Measurements from ENCODE around the gene NGFR.
A peak's percentile ranks its signal among the peaks of the same experiment; 100 is the strongest.

NGFR gene, protein sequence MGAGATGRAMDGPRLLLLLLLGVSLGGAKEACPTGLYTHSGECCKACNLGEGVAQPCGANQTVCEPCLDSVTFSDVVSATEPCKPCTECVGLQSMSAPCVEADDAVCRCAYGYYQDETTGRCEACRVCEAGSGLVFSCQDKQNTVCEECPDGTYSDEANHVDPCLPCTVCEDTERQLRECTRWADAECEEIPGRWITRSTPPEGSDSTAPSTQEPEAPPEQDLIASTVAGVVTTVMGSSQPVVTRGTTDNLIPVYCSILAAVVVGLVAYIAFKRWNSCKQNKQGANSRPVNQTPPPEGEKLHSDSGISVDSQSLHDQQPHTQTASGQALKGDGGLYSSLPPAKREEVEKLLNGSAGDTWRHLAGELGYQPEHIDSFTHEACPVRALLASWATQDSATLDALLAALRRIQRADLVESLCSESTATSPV

DNA sequence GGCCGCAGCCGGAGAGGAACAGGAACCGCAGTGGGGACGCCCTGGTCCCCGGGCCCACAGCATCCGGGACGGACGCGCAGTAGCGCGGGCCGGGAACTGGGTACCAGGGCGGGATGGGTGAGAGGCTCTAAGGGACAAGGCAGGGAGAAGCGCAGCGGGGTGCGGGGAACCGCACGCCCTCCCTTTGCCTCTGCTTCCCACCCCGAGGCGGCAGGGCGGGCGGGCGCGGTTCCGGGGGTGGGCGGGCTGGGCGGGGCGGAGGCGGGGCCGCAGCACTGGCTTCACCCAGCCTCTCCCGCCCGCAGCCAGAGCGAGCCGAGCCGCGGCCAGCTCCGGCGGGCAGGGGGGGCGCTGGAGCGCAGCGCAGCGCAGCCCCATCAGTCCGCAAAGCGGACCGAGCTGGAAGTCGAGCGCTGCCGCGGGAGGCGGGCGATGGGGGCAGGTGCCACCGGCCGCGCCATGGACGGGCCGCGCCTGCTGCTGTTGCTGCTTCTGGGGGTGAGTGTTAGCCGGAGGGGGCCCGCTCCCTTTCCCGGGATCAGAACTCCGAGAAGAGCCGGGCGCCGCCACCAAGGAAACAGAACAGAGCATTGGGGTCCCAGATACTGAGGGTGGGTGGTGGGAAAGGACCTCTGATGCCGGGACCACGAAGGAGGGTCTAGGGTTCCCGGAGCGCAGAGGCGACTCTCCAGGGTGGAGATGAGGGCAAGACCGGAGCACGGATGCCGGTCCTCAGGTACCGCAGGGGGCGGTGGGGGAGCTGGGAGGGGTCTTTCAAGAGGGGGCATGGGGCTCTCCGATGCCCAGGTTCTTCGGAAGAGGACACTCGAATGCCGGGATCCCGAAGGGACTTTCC lies at the start of gene NGFR:
Gene NGFR, plus strand, starts transcription at position 308 of the 856 bp plus-strand sequence. Its CDS starts 125 bp downstream, at position 433.
- DNase-seq, result peak; percentile 38

DNA sequence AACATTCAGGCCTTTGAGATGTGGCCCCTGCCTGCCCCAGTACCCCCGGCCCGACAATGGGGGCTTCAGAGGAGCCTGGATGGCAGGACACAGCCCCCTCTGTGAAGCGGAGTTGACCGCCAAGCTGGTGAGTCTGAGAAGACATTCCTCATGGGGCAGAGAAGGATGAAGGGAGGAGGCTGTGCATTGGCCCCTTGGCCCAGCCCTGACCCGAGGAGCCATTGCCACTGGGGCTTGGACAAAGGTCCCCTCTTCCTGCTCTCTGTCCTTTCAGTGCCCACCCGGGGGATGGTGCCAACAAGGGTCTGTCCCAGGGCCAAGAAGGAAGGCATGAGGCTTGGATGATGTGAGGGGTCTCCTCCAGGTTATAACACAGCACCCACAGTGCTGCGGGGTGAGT lies 49.5 kb upstream of the NGFR start:
- DNase-seq, result no peak

DNA sequence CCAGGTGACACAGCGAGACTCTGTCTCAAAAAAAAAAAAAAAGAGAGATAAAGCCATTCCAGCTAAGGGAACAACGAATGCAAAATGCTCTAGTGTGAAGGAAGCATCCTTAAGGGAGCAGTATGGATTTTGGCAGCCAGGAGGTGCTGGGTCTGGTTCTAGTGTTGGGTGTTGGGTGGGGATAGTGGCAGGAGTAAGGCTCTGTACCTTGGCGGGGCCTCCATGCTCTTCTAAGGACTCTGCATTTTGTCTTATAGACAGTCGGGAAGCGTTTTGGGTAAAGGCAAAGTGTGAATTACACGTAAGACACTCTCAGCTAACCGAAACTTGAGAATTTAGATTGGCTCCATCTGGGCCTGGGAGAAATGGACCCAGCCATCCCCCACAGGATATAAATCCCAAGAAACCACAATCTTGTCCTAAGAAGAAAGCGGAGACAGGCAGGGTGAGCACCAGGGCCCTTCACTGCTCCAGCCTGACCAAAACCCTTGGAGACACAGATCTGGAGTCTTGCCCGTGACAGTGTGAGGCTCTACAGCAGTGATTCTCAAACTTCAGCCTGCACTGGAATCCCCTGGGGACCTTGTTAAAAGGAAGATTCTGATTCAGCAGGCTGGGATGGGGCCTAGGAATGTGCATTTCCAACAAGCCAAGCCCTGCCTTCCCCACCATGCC lies 47.3 kb upstream of the NGFR start:
- no peak for DNase-seq

DNA sequence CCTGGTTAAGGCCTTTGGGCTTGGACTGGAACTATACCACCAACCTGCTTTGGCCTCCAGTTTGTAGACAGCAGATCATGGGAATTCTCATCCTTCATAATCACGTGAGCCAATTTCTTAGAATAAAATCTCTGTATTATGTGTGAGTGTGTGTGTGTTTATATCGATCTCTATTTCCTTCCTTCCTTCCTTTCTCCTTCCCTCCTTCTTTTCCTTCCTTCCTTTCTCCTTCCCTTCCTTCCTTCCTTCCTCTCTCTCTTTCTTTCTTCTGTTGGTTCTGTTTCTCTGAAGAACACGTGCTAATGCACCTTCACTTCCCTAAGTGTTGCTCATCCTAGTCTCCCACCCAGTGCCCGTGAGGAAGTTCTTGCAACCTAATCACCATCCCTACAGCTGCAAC lies 44.9 kb upstream of the NGFR start:
- no peak for DNase-seq

DNA sequence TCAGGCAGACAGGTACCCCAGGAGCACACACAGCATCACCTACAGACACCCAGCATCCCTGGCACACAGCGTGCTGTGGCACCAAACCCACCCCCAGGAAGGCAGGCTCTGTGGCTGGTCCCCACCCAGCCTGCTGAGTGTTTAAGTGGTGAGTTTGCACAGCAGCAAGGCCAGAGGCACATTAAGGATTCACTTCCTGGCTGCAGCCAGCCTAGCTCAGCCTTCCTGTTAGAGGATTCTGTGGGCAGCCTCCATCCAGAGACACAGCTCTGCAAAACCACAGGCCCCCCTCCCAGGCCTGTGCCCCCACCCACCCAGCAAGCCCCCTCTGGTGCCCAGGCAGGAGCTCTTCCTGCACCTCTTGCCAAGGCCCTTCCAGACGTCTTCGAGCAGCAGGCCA lies 44.4 kb upstream of the NGFR start:
- no peak for DNase-seq

DNA sequence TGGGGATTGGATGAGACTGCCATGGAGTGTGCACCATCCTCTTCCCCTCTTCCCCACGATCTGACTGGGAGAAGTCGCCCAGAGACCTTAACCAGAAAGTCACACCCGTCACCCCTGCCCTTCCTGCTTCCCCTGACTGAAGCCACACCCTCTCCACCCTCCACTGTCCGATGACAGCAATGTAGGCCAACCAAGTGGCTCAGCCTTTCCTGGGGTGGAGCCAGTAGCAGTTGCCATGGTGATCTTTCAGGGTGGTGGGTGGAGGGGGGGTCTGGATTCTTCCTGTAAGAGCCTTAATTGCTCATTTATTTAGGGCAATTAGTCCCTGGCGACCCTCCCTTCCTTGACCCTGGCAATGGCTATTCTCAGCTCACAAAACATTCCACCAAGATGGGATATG lies 42.9 kb upstream of the NGFR start:
- no peak for DNase-seq

DNA sequence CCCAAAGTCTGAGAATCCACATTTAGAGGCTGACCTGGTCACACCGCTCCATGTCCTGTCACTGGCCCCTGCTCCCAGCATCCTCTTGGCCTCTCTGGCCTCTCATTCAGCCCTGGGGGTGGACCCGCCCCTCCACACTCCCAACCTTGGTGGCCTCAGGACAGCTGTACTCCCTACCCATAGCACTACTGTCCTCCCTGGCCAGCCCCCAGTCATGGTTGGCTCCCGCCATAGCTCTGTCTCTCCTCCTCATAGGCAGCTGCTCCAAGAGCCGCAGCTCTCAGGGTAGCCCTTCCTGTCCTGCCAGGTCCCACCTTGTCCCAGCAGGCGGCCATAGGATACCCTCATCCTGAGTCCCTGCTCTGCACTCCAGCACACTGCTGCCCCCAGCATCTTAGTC lies 42.4 kb upstream of the NGFR start:
- no peak for DNase-seq

DNA sequence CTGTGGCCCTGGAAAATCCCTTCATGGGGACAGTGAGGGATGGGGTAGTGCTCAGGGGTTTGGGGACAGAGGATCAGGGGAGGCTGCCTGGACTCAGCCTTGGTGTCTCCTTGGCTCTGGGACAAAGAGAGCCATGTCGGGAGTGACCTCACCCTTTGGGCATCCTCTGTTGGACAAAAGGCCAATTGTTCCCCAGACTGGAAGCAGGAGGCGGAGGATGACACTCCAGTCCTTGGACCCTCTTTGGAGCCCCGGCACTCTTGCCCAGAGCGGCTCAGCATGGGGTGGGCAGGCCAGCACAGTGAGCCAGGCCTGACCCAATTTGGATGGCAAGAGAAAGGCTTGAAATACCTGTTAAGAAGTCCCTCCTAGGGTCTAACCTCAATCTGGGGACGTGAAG lies 41.0 kb upstream of the NGFR start:
- DNase-seq, result no peak

DNA sequence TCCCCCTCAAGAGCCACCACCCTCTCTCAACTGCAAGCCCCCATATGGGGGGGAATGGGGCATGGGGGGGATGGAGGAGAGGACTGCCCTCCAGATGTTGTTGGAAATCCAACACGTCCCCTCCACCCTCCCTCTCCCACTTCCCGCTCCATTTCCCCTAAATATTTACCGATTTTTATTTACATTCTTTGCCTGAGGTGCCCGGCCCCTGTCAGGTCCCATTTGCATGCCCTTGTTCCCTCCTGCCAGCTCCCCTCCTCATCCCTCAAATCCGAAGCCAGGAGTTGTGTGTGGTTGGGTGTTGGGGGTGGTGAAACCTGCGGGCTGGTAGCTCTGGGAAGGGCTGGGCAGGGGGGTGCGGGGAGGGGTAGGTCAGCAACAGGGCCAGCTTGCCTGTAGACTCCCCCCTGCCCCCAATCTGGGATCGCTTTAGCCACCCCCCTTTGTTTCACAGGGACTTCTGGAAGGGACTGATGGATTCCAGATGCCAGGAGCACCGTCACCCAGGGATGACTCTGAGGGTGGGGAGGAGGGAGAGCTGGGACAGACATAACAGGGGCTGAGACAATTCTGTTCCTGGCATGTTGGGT lies 39.7 kb upstream of the NGFR start:
- no peak for DNase-seq

DNA sequence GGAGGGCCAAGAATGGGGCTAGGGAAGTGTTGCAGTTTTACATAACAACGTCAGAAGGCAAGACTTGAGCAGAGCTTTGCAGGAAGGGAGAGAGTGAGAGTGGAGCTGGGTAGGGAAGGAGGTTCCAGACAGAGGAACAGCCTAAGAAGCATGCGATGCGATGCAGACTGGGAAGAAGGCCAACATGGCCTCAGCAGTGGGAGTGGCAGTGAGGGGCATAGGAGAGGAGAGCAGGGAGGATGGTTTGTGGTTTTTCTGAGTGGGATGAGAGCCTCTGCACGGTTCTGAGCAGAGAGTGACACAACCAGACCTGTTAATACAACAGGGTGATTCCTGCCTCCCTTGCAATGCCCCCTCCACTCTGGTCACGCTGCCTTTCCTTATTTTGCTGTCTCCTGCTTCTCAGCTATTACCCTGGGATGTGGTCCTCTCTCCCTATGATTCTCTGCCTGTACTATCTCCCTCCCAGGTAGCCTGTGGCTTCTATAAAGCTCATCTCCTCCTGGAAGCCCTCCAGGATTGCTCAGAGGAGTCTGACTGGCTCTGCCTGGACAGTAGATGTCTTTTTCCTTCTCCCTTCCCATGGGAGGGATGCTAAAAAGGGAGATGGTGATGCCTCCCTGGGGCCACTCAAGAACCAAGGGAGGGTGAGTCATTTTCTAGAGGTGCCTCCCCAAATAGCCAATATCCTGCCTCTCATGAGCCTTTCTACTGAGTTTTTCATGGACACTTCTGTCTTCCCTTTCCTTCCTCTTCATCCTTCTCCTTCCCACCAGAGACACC lies 38.7 kb upstream of the NGFR start:
- no peak for DNase-seq

DNA sequence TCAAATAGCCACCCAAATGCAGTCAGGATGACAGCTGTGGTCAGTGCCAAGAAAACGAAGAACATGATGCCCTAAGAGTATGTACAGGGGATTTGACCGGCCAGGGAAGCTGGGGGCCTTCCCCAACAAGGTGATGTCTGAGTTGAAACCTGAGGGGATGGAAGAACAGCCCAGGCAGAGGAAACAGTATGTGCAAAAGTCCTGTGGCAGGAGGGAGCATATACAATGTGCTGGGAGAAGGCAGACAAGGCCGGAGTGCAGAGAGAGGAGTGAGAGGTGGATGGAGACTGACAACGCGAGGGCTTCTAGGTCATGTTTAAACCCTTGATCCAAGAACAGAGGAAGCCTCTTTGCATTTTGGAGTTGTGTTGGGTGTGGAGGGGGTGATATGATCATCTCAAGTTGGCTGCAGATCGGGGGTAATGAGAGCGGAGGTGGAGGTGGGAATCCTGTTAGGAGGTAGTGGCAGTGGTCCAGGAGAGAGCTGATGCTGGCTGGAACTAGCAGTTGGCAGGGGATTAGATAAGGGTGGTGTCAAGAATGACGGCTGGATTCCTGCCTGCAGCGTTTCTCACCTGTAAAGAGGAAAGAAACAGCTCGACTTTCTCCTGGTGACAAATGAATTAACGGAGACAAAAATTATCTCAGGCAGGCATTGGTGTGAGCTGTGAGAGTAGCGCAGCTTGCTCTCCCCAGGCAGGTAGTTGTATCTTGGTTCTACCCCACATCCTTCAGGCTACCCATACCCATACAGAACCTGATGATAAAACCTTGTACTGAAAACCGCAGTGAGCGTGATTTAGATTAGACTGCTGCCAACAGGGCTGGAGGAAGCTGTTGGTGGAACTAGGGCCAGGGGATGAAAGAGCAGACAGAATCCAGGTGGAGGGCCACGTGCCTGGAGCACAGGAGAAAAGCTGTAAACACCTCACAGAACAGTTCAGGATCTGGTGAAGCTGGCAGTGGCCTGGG lies 37.2 kb upstream of the NGFR start:
- no peak for DNase-seq

DNA sequence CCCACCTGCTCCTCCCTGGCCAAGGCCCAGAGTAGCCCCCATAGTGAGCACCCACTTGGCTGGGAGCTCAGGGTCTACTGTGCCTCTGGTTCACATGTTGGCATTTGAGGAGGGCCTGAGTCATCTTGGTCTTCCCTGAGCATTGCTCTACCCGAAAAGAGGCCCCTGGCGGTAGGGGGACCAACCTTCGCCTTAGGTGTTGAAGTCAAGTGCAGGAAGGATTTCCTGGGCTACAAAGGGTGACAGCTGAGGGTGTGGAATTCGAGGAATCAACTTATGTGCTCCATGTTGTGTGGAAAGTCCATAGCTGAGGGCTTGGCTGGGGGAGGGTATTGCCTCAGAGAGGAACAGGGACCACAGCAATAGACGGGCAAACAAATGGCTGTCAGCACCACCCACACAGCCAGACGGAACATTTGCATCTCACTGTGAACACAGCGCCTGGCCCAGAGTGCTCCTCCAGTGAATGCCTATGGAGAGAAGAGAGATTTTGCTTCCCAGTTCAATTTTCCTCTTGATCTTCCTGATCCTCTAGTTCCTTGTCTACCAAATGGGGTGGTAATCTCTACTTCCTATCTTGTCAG lies 35.6 kb upstream of the NGFR start:
- DNase-seq, result no peak

DNA sequence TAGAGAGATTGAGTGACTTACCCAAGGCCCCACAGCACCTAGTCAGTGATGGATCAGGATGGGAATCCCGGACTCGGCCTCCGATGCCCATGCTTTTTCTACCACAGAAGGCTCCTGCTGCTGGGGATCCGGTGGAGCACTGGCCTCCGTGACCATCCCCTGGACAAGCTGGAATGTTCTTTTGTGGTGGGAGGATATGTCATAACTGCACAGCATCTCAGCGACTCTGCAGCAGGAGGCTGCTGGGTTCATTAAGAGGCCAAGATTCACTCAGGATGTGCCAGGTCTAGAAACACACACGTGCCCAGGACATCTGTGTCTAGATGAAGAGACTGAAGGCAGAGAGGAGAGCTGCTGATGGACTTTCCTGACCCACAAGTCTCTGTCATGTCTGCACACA lies 34.7 kb upstream of the NGFR start:
- no peak for DNase-seq

DNA sequence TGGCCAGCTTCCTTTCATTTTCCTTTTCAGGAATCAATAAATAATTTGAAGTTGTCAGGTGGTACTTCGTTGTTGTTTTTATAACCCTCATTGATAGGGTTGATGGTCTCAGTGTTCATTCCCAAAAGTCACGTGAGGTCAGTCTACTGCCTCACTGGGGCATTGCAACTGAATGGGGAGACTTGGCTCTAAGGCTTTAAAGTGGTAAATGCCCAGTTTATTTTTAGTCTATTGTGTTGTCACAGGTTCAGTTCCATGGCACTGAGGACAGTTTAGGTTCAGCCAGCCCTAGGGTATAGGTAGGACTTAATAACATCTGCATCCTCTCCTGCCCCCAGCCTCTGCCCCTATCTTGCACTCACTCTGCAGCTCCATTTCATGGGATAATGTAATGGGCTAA lies 33.5 kb upstream of the NGFR start:
- no peak for DNase-seq

DNA sequence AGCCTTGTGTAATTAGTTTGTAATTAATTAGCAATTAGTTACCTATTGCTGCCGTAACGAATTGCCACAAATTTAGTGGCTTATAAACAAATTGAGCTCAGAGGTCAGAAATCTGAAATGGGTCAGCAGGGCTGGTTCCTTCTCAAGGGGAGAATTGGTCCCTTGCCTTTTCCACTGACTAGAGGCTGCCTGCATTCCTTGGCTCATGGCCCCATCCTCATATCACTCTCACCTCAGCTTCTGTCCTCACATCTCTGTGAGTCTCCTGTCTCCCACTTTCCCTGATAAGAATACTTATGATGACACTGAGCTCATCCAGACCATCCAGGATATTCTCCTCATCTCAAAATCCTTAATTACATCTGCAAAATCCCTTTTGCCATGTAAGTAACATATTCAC lies 31.0 kb upstream of the NGFR start:
- no peak for DNase-seq

DNA sequence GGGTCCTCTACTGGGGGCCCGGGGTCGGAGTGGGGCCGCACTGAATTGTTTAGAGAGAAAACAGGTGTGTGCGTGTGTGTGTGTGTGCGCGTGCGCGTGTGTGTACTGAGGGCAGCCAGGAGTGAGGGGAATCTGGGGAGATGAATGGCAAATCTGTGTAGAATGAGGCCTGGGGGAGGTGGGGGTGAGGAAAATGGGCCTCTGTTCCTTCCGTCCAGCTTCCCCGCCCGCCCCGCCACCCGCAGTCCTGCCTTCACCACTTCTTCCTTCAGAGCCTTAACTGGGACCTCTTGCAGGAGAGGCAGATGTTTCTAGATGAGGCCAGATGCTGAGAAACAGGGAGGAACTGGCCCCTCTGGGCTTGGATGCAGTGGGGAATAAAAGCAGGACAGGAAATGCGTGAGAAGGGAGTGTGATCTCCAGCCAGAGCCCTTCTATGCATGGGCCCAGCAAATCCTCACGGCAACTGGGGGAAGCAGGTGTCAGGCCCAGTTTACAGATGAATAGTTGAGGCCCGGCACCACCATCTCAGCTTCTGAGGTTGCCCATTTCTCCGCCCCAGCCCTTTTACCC lies 29.7 kb upstream of the NGFR start:
- no peak for DNase-seq

DNA sequence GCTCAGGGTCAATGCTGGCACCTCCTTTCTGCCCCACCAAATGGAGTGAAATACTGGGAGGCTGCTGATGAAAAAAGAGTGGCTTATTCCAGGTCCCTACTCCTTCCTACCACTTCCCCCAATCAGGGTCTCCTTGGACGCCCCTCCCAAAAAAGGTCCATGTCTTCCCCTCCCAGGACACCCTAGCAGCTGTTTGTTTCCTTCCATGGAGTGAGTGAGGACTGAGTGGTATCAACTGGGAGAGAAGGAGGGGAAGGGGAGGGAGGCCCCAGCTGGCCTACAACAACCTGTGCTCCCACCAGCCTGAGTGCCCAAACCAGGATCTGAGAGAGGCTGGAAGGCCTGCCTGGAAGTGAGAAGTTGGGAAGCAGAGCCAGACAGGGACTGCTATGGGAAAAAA lies 28.7 kb upstream of the NGFR start:
- no peak for DNase-seq

DNA sequence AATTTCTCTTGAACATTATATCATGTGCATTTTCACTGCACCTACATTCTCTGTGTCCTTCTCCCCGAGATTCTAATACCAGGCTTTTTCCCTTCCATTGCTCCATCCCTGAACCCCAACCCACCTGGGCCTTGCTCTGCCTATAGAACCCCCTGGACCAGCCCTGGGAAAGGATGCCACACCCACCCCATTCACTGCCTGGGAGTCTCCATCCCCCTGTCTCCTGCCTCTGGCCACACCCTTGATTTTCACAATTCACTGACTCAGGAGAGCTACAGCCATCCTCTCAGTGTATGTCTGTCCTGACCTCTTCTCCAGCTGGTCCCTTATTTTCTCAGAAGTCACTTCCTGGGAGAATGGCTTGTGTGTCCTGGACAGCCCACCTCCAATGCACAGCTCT lies 27.9 kb upstream of the NGFR start:
- DNase-seq, result no peak

DNA sequence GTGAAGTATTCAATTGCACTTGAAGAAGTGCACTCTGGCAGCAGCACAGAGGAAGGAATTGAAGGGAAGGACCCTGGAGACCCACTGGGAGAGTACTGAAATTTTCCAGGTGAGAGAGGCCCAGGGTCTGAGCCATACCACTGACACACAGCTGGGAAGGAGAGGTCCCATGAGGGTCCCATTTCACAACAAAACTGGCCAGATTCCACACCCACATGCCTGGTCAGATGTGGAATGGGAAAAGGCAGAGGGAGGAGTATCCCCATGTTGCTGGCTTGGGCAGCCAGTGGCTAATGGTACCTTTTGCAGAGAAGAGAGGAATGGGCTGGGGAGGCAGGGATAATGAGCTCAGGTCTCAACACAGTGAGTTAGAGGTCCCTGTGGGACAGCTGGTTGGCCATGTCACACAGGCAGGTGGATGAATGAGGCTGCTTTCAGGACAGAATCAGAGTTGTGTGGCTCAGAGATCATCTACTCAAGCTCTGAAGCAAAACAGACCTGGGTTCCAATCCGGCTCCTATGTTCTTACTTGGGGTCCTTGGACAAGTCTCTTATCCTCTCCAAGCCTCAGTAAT lies 26.2 kb upstream of the NGFR start:
- DNase-seq, result no peak
